Erythroblast (primary cell): ENCODE results near the gene TAF1C.
"Not testable (repeated sequence)": the region's sequence is repeated elsewhere in the genome, so short reads cannot be mapped to it uniquely, and the experiment has no call there.

Experiments used
- DNase-seq, 2 experiments: peaks; one replicate each; lab custom pipeline; 2025; lab: John Stamatoyannopoulos, UW
- GATA1 ChIP-seq: IDR thresholded peaks from 2 replicates; pipeline ENCODE4 v1.6.1; 2011; ENCODE audit warnings: low read depth, mild to moderate bottlenecking, control low read depth, low read length, moderate library complexity
- POLR2A ChIP-seq: IDR thresholded peaks from 2 replicates; pipeline ENCODE4 v1.6.1; 2011; ENCODE audit warnings: mild to moderate bottlenecking, low read length

TAF1C gene

DNA sequence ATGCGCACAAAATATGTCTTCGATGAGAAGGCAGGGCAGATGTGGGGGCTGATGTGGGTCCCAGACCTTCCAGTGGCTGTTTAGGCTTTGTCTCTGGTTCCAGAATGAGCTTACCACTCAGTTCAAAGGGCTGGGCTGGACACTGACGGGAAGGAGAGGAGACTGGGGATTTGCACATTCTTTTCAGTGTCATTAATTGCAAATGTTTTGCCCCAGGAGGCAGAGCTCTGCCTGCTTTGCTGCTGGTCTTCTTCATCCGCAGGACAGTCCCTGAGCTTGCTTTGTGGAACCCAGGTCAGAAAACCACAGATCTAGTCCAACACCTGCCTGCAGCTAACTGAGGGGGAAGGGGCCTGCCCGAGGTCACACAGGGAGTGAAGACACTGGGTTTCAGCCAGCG is 32.1 kb upstream of the TAF1C start:
- DNase-seq, result no peak
- TF ChIP-seq GATA1 (no peak), POLR2A (no peak)

DNA sequence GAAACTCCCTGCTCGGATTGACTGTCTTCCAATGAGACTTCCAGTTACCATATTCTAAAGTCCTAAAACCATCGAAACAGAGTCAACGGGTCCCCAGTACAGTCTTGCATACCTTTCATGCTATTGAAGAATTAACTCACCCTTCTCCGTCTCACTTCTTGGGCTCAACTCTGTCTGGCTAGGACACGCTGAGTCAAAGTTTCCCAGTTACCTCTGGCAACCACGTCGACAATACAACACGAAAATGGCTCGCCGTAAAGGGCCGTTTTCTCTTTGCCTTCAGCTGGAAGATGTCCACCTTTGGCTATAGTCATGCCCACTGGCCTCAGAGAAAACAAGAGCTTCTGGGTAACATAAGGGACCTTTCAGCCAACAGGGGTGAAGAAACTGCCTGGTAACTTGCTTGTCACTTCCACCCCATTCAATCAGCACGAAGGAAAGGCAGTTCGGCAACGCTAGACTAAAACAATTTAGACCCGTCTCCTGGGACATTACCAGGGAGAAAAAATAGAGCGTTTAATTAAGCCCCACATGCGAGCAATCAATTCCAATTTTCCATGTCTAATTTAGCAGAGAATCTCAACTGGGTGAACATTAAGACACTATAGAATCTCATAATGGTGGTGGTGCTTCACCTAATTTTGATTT is 31.4 kb upstream of the TAF1C start:
- TF ChIP-seq POLR2A (no peak), GATA1 (no peak)
- DNase-seq, result no peak

DNA sequence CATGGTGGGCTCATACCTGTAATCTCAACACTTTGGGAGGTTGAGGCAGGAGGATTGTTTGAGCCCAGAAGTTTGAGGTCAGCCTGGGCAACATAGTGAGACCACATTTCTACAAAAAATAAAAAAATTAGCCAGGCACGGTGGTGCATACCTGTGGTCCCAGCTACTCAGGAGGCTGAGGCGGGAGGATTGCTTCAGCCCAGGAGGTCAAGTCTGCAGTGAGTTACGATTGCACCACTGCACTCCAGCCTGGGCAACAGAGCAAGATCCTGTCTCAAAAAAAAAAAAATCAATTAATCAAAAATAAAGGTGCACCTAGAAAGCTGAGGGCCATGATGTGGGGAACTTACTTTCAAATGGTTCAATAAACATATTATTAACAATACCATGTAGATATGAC is 29.3 kb upstream of the TAF1C start:
- not testable (repeated sequence) for DNase-seq

DNA sequence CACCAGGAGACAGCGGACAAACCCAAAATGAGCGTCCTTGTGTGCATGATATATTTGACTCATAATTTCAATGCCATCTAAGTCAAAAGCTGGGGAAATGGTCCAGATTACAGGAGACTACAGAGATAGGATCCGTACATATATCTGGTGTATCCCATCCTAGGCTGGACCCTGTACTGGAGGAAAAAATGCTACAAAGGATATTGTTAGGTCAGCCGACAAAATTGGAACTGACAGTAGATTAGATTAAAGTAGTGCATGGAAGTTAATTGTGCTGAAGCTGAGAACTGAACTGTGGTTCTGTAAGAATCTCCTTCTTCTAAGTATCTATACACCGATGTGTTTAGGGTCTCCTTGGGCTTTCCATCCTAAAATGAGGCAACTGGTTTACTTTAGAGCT is 28.7 kb upstream of the TAF1C start:
- TF ChIP-seq POLR2A (no peak), GATA1 (no peak)
- DNase-seq, result no peak

DNA sequence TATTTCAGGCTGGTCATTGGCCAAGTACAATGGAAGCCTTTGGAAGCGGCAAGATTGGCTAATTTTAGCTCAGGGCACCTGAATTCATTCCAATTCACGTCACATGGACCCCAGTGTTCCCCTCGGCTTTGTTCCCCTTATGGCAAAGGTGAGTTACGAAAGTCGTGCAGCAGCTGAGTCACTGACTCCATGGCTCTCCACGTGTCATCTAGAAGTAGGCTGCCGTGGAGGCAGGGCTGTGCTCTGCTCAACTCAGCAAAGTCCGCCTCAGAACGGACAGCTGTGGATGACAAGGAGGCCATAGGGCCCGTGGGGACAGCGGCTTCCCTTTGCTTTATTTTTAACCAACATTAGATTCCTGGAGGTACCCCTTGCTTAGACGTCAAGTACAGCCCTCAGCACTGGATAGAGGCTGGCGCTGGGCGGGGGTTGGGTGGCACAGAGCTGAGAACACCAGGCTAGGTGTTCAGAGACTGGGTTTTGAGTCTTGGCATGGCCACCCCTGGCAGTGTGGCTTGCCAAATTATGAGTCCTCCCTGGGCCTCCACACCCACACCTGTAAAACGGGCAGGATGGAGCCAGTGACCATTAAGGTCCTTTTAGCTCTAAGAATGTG is 27.7 kb upstream of the TAF1C start:
- TF ChIP-seq GATA1, result no peak
- no peak for TF ChIP-seq POLR2A
- DNase-seq, result no peak

DNA sequence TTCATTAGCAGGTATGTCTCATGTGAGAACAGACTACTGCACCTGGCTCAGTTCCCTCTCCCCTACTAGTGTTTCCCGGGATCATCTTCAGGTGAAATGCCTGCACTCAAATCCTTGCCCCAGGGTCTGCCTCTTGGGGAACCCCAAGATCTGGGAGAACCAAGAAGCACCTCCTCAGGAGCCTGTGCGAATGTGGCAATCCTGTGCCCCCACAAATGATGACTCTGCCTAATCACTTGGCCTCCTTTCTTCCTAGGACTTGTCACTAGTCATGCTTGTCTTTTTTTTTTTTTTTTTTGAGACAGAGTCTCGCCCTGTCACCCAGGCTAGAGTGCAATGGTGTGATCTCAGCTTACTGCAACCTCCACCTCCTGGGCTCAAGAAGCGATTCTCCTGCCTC is 25.8 kb upstream of the TAF1C start:
- DNase-seq, result no peak
- no peak for TF ChIP-seq GATA1
- TF ChIP-seq POLR2A, result no peak

DNA sequence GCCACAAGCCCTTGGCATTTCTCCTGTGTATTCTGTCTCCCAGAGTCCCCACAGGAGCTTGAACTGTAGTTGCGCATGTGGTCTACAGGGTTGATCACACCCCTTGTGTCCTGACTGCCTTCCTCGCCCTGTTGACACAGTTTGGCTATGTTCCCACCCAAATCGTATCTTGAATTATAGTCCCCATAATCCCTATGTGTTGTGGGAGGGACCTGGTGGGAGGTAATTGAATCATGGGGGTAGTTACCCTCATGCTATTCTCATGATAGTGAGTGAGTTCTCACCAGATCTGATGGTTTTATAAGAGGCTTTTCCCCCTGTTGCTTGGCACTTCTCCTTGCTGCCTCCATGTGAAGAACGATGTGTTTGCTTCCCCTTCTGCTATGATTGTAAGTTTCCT is 25.3 kb upstream of the TAF1C start:
- TF ChIP-seq POLR2A (no peak), GATA1 (no peak)
- no peak for DNase-seq

DNA sequence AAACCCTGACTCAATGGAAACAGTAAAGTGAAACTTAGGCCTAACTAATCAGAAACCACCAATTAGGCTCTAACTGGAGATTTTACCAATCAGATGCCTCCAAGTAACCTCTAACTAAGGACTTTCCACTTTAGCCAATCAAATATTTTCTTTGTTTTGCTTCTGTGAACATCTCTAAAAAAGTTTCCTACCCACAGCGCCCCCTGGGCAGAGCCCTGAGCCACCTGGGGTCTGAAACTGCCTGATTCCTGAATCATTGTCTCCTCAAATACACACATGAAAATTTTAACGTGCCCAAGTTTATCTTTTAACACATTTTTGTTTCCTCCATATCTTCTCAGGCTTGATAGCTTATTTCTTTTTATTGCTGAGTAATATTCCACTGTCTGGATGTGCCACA is 23.1 kb upstream of the TAF1C start:
- TF ChIP-seq POLR2A, result no peak
- no peak for TF ChIP-seq GATA1
- no peak for DNase-seq

DNA sequence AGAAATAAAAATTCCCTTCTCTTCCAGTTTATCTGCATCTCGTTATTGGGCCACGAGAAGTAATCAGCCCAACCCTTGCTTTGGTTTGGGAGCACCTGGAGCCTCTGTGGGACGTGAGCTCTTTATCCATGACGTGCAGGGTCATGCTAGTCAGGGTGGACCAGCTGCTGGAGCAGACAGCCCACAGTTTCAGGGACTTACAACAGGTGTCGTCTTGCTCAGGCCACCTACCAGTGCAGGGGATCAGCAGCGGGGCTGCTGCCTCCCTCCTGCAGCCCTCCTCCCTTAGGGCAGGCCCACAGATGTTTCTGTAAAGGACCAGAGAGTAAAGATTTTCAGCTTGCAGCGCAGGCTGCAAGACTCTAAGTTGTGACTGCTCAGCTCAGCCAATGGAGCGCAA is 21.0 kb upstream of the TAF1C start:
- TF ChIP-seq GATA1 (no peak), POLR2A (no peak)
- DNase-seq, result no peak

DNA sequence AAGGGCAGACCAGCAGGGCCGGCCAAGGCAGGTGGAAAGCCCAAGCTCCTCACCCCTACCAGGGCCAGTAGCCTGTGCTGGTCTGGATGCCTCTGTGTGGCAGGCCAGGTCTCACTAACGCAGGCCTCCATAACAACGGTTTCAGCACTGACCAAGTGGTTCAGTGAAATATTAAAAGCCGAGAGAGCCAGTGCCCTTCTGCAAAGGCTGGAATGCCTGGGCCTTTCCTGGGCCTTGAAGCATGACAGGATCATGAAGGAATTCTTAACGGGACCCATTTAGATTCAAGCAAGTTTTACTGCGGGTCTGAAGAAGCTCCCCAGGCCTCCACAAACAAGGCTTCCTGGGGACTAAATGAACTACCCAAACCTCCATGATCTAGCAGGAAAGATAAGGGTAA is 20.4 kb upstream of the TAF1C start:
- no peak for DNase-seq
- TF ChIP-seq POLR2A (no peak), GATA1 (no peak)

DNA sequence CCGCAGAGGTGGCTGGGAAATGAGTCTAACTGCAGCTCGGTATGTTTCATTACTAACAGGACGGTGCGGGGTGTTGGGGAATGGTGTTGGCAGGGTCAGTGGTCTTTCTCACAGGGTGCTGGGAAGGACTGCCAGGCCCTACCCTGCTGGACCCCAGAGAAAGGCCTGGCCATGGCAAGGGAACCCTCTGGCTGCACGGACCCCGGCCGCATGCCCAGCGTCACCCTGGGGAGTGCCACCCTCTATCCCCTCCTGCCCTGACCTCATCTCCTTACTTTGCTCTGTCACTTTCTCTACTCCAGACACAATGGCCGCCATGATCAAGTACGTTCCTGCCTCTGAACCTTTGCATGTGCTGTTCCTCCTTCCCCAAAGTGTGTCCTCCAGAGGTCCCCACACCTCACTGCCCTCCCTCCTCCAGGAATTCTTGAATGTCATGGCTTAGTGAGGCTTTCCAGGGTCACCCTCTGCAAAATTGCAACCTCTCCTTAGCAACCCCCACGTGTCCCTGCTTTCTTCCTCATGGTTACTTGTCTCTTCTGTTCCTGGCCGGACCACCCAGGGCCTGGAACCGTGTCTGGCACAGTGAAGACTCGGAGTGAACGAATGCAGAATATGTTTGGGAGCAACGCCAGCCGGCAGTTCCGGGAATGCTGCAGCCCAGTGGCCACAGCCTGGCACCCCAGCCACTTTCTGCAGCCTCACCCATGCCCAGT is 19.3 kb upstream of the TAF1C start:
- no peak for DNase-seq
- no peak for TF ChIP-seq POLR2A
- TF ChIP-seq GATA1, result no peak

DNA sequence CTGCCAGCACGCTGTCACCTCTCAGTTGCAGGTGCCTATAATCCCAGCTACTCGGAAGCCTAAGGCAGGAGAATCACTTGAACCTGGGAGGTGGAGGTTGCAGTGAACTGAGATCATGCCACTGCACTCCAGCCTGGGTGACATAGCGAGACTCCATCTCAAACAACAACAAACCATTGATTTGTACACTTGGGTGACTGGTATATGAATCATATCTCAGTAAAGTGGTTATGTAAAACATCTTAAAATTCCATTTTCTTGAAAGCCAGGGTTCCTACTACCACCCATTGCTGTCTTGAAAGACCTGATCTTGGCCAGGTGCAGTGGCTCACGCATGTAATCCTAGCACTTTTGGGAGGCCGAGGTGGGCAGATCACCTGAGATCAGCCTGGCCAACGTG is 18.3 kb upstream of the TAF1C start:
- not testable (repeated sequence) for DNase-seq

DNA sequence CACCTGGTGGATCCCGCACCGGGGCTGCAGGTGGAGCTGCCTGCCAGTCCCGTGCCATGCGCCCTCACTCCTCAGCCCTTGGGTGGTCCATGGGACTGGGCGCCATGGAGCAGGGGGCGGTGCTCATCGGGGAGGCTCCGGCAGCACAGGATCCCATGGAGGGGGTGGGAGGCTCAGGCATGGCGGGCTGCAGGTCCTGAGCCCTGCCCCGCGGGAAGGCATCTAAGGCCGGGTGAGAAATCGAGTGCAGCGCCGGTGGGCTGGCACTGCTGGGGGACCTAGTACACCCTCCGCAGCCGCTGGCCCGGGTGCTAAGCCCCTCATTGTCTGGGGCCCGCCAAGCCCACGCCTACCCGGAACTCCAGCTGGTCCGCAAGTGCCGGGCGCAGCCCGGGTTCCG is 17.7 kb upstream of the TAF1C start:
- not testable (repeated sequence) for DNase-seq

DNA sequence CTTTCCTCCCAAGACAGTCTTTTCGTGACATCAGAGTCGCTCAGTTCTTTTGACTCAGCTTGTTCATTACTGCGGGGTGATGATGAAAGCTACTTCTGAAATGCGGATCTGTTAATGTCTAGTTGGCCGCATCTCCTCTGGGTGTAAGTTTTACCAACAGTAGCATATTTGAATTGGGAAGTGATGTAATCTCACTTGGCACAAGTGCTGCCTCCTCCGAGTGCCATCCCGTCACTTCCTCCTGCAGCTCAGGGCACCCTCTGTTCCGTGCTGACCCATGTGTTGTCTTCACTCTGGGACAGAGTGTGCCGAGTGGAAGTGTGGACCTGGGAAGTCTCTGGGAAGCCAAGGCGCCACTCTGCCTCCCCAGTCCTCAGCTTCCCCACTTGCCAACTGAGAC is 13.0 kb upstream of the TAF1C start:
- TF ChIP-seq GATA1, result no peak
- TF ChIP-seq POLR2A, result no peak
- no peak for DNase-seq

DNA sequence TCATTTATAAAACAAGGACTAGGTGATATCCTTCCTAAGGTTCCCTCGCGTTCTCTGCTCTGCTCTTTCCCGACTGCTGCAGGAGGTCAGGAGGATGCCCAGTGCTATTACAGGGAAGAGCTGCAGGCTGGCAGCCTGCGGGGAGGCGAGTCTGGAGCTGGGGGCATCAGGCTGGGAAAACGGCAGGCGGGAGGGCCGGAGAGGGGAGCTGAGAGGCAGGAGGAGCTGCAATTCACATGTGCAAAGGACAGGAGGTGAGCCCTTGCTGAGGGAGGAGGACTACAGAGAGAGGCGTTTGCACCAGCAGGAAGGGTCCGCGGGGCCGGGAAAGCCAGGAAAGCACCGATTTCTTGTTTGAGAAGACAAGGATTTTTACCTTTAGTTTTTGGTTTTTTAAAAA is 12.2 kb upstream of the TAF1C start:
- TF ChIP-seq POLR2A, result no peak
- no peak for TF ChIP-seq GATA1
- DNase-seq, result no peak
